IMR-90 (cell line): ENCODE results near the gene IL24.

Experiments
- BHLHE40 ChIP-seq: fragments of 150-350 bp; IDR thresholded peaks from 2 replicates; pipeline ENCODE4 v1.6.1; 2016; ENCODE audit warnings: mild to moderate bottlenecking, low read depth, low read length
- CTCF ChIP-seq: conservative IDR thresholded peaks from 2 replicates; pipeline ENCODE4 v1.5.1; 2012; ENCODE audit warnings: mild to moderate bottlenecking, low read depth, low read length, improper control_type of control experiment
- ELK1 ChIP-seq: fragments of 150-350 bp; IDR thresholded peaks from 2 replicates; pipeline ENCODE4 v1.6.1; 2016; ENCODE audit warnings: low read depth, mild to moderate bottlenecking, low read length, moderate library complexity, borderline replicate concordance
- MXI1 ChIP-seq: IDR thresholded peaks from 2 replicates; pipeline ENCODE4 v1.6.1; 2012; ENCODE audit warnings: low read depth, mild to moderate bottlenecking, low read length, moderate library complexity, borderline replicate concordance
- POLR2A ChIP-seq: IDR thresholded peaks from 2 replicates; pipeline ENCODE4 v1.6.1; 2012; ENCODE audit warnings: mild to moderate bottlenecking, low read depth, low read length
- RAD21 ChIP-seq: IDR thresholded peaks from 2 replicates; pipeline ENCODE4 v1.6.1; 2012; ENCODE audit warnings: low read length, improper control_type of control experiment
- RCOR1 ChIP-seq: IDR thresholded peaks from 2 replicates; pipeline ENCODE4 v1.6.1; 2012; ENCODE audit warnings: mild to moderate bottlenecking, low read length, improper control_type of control experiment; ENCODE audit not compliant: insufficient replicate concordance

- TF ChIP-seq POLR2A (no peak), BHLHE40 (no peak), CTCF (no peak), RAD21 (no peak), RCOR1 (no peak), ELK1 (no peak), MXI1 (no peak)
These were observed 982 bp upstream of the IL24 start for GRCh38 chr1:206896261-206896660.
